HFF-Myc (cell line): ENCODE measurements around the gene COG4.

Experiments
- DNase-seq: peaks from one replicate; pipeline ENCODE4 v3.0.0-alpha.2; 2011; ENCODE audit warnings: low read depth; ENCODE audit errors: extremely low read depth
- H3K4me3 ChIP-seq: replicated peaks from 2 replicates; pipeline ENCODE4 v1.5.1; 2011; ENCODE audit warnings: low read depth, mild to moderate bottlenecking, control low read depth, low read length
- CTCF ChIP-seq: IDR thresholded peaks from 2 replicates; pipeline ENCODE4 v1.5.1; 2012; ENCODE audit warnings: mild to moderate bottlenecking, low read depth, low read length, control low read depth; ENCODE audit errors: missing control alignments

COG4 gene

GRCh38 chr16:70434484-70435260 is 88.7 kb downstream of the COG4 start:
- no peak for TF ChIP-seq CTCF
- no peak for DNase-seq
- no peak overlapping the region for H3K4me3 ChIP-seq

- 0 out of 2 replicates have a peak overlapping the region, but pooled peaks have one; percentile 5 for H3K4me3 ChIP-seq
- DNase-seq = peak; percentile 66
- no peak for TF ChIP-seq CTCF
Measured at GRCh38 chr16:70433458-70434103, 89.8 kb downstream of the COG4 start.

GRCh38 chr16:70432723-70433457 is 90.5 kb downstream of the COG4 start:
- TF ChIP-seq CTCF = no peak
- no peak for DNase-seq
- 0 out of 2 replicates have a peak overlapping the region, but pooled peaks have one; percentile 5 for H3K4me3 ChIP-seq

- TF ChIP-seq CTCF = no peak
- no peak overlapping the region for H3K4me3 ChIP-seq
- no peak for DNase-seq
Measured at GRCh38 chr16:70432356-70432722, 91.0 kb downstream of the COG4 start.

- DNase-seq = no peak
- no peak overlapping the region for H3K4me3 ChIP-seq
Measured at GRCh38 chr16:70430667-70431536, 92.5 kb downstream of the COG4 start.

More at GRCh38 chr16:70430667-70431536, 92.5 kb downstream of the COG4 start:
- no peak for TF ChIP-seq CTCF
